Ishikawa (cell line): ENCODE results near the gene RUFY3.

Experiments
- CEBPB ChIP-seq: IDR thresholded peaks from 2 replicates; pipeline ENCODE4 v1.6.1; 2012
- CREB1 ChIP-seq: IDR thresholded peaks from 2 replicates; pipeline ENCODE4 v1.6.1; 2012; ENCODE audit warnings: low read depth
- EGR1 ChIP-seq: IDR thresholded peaks from 2 replicates; pipeline ENCODE4 v1.6.1; 2012
- EP300 ChIP-seq: IDR thresholded peaks from 2 replicates; pipeline ENCODE4 v1.6.1; 2012; ENCODE audit warnings: borderline replicate concordance
- FOXM1 ChIP-seq: IDR thresholded peaks from 2 replicates; pipeline ENCODE4 v1.6.1; 2012; ENCODE audit warnings: low read depth, borderline replicate concordance
- NFIC ChIP-seq: IDR thresholded peaks from 2 replicates; pipeline ENCODE4 v1.6.1; 2012
- RAD21 ChIP-seq: IDR thresholded peaks from 2 replicates; pipeline ENCODE4 v1.6.1; 2012; ENCODE audit warnings: low read depth
- TAF1 ChIP-seq: IDR thresholded peaks from 2 replicates; pipeline ENCODE4 v1.6.1; 2012; ENCODE audit warnings: low read depth, mild to moderate bottlenecking
- TCF12 ChIP-seq: IDR thresholded peaks from 2 replicates; pipeline ENCODE4 v1.6.1; 2012; ENCODE audit warnings: low read depth
- TEAD4 ChIP-seq: IDR thresholded peaks from 2 replicates; pipeline ENCODE4 v1.6.1; 2012
- YY1 ChIP-seq: IDR thresholded peaks from 2 replicates; pipeline ENCODE4 v1.6.1; 2012; ENCODE audit warnings: low read depth
- ZBTB7A ChIP-seq: IDR thresholded peaks from 2 replicates; pipeline ENCODE4 v1.6.1; 2012; ENCODE audit warnings: low read depth
- TF ChIP-seq, protein P1 (sequence below): IDR thresholded peaks from 2 replicates; pipeline ENCODE4 v1.6.1; 2012
- TF ChIP-seq, protein P2 (sequence below): IDR thresholded peaks from 2 replicates; pipeline ENCODE4 v1.6.1; 2012
- TF ChIP-seq, protein P3 (sequence below): IDR thresholded peaks from 2 replicates; pipeline ENCODE4 v1.6.1; 2012; ENCODE audit warnings: low read depth, mild to moderate bottlenecking

Gene RUFY3

DNA sequence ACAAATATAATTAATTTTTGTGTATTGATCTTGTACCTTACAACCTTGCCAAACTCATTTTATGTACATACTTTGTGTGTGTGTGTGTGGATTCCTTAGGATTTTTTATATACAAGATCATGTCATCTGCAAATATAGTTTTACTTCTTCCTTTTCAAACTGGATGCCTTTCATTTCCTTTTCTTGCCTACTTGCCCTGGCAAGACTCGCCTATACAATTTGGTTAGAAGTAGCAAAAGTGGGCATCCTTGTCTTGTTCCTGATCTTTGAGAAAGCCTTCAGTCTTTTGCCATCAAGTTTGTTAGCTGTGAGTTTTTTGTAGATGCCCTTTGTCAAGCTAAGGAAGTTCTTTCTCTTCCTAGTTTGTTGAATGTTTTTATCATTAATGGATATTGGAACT lies 30.5 kb downstream of the RUFY3 start:
- TF ChIP-seq, protein P1, sequence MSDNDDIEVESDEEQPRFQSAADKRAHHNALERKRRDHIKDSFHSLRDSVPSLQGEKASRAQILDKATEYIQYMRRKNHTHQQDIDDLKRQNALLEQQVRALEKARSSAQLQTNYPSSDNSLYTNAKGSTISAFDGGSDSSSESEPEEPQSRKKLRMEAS = no peak
- TF ChIP-seq, protein P2, sequence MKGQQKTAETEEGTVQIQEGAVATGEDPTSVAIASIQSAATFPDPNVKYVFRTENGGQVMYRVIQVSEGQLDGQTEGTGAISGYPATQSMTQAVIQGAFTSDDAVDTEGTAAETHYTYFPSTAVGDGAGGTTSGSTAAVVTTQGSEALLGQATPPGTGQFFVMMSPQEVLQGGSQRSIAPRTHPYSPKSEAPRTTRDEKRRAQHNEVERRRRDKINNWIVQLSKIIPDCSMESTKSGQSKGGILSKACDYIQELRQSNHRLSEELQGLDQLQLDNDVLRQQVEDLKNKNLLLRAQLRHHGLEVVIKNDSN = no peak
- TF ChIP-seq CREB1 = no peak
- TF ChIP-seq TEAD4 = no peak
- TF ChIP-seq RAD21 = no peak
- no peak for TF ChIP-seq ZBTB7A
- TF ChIP-seq EP300 = no peak
- TF ChIP-seq FOXM1 = no peak
- TF ChIP-seq NFIC = no peak
- TF ChIP-seq YY1 = no peak
- TF ChIP-seq, protein P3, sequence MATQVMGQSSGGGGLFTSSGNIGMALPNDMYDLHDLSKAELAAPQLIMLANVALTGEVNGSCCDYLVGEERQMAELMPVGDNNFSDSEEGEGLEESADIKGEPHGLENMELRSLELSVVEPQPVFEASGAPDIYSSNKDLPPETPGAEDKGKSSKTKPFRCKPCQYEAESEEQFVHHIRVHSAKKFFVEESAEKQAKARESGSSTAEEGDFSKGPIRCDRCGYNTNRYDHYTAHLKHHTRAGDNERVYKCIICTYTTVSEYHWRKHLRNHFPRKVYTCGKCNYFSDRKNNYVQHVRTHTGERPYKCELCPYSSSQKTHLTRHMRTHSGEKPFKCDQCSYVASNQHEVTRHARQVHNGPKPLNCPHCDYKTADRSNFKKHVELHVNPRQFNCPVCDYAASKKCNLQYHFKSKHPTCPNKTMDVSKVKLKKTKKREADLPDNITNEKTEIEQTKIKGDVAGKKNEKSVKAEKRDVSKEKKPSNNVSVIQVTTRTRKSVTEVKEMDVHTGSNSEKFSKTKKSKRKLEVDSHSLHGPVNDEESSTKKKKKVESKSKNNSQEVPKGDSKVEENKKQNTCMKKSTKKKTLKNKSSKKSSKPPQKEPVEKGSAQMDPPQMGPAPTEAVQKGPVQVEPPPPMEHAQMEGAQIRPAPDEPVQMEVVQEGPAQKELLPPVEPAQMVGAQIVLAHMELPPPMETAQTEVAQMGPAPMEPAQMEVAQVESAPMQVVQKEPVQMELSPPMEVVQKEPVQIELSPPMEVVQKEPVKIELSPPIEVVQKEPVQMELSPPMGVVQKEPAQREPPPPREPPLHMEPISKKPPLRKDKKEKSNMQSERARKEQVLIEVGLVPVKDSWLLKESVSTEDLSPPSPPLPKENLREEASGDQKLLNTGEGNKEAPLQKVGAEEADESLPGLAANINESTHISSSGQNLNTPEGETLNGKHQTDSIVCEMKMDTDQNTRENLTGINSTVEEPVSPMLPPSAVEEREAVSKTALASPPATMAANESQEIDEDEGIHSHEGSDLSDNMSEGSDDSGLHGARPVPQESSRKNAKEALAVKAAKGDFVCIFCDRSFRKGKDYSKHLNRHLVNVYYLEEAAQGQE = no peak
- no peak for TF ChIP-seq TAF1
- TF ChIP-seq EGR1 = no peak
- no peak for TF ChIP-seq TCF12
- no peak for TF ChIP-seq CEBPB

DNA sequence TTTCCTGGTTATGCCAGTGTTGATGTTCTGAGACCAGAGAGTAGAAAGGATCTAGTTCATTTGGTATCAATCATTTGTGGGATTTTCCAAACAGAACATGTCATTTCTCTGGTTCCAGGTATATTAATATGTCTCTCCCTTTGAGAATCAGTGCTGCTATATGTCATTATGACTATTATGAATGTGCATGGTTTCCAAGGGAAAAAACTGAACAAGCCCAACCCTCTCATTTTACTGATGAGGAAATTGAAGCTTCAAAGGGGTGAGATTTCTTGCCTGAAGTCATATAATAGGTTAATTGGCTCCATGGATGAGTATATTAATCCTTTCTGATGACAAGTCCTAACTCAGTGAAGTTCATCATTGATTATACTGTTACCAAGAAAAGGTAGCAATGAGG lies 31.9 kb downstream of the RUFY3 start:
- TF ChIP-seq, protein P2 = no peak
- TF ChIP-seq, protein P3 = no peak
- TF ChIP-seq FOXM1 (no peak), EP300 (no peak), EGR1 (no peak), TCF12 (no peak), CREB1 (no peak), TEAD4 (no peak), TAF1 (no peak), RAD21 (no peak)
- TF ChIP-seq, protein P1 = no peak

DNA sequence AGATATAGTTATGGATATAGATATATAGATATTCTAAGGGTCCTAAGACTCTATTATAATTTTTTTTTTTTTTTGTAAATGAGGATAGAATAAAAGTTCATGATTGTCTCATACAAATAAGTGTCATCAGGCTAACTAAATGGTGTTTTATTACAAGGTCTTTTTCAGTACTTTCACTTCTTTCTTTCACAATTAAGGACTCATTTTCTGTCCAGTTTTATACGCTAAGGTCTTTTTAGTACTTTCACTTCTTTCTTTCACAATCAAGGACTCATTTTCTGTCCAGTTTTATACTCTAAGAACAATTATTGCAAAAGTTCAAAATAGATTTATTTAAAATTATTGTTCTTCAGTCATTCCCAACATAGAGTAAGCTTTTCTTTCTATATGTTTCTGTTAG lies 32.7 kb downstream of the RUFY3 start:
- TF ChIP-seq, protein P3 = no peak
- no peak for TF ChIP-seq EP300
- TF ChIP-seq, protein P1 = no peak
- TF ChIP-seq NFIC = no peak
- TF ChIP-seq ZBTB7A = no peak
- TF ChIP-seq, protein P2 = no peak
- TF ChIP-seq TCF12 = no peak
- TF ChIP-seq CEBPB = no peak
- no peak for TF ChIP-seq TAF1
- no peak for TF ChIP-seq FOXM1
- TF ChIP-seq RAD21 = no peak
- TF ChIP-seq CREB1 = no peak
- TF ChIP-seq YY1 = no peak
- no peak for TF ChIP-seq EGR1
- no peak for TF ChIP-seq TEAD4
